HepG2 (cell line): ENCODE data around the gene TARBP2. TPM values are rescaled to one million over a fixed set of nuclear protein-coding genes. Genes with fewer than 3 reads are reported as not detected.

ENCODE experiments used
- CHD2 ChIP-seq: IDR thresholded peaks from 2 replicates; pipeline ENCODE4 v1.6.1; 2011; ENCODE audit warnings: low read depth, low read length, improper control_type of control experiment
- HMG20A ChIP-seq: IDR thresholded peaks from 2 replicates; pipeline ENCODE4 v1.6.1; 2016; ENCODE audit warnings: borderline replicate concordance
- KDM3A ChIP-seq: IDR thresholded peaks from 2 replicates; pipeline ENCODE4 v1.6.1; 2018; ENCODE audit warnings: low read depth, missing compliant biosample characterization
- NBN ChIP-seq: fragments of 450-650 bp; conservative IDR thresholded peaks from 2 replicates; pipeline ENCODE4 v1.6.1; 2017
- ZBED4 ChIP-seq: sonication (generic); formaldehyde crosslinking; IDR thresholded peaks from 2 replicates; pipeline ENCODE4 v1.4.0; 2020; ENCODE audit warnings: missing genetic modification reagents, borderline replicate concordance
- ZNF318 ChIP-seq: sonication (generic); formaldehyde crosslinking; IDR thresholded peaks from 2 replicates; pipeline ENCODE4 v1.4.0; 2020; ENCODE audit warnings: mild to moderate bottlenecking, missing genetic modification reagents
- ZNF343 ChIP-seq: sonication (generic); formaldehyde crosslinking; IDR thresholded peaks from 2 replicates; pipeline ENCODE4 v1.4.0; 2020; ENCODE audit warnings: mild to moderate bottlenecking, missing genetic modification reagents
- ZNF407 ChIP-seq: sonication (generic); formaldehyde crosslinking; IDR thresholded peaks from one replicate; pipeline ENCODE4 v1.5.1; 2020; ENCODE audit warnings: mild to moderate bottlenecking, missing genetic modification reagents; ENCODE audit errors: not compliant biosample characterization
- polyA plus RNA-seq, 8 experiments: library from polyadenylated mRNA; depleted of rRNA in 3 of 8; stranded (reverse) in 7 of 8; unstranded in 1 of 8; fragments of >200 nt; fragmentation: Illumina TruSeq in 4 of 8; extraction: Trizol in 4 of 8; gene quantifications; 2 replicates each; pipeline versions ENCODE4 v1.2.1 to v1.2.3, GENCODE V29; 2011 to 2016; ENCODE audit warnings: low read depth in 4 of 8, missing spikeins in 1 of 8, mixed read lengths in 1 of 8; ENCODE audit not compliant: insufficient read depth in 1 of 8
- total RNA-seq, 5 experiments: library from RNA; depleted of rRNA; stranded (reverse); fragments of >200 nt; fragmentation: Illumina TruSeq; extraction: Trizol; gene quantifications; 2 replicates each; pipeline ENCODE4 v1.2.3, GENCODE V29; 2016; ENCODE audit warnings: low read depth in 1 of 5

Gene TARBP2
- total and polyA plus RNA-seq, 2 of the 13 experiments (the other 11 are each of a cell fraction or from before 2014, with no cell fraction given), result 47.0 to 55.5 TPM

GRCh38 chr12:53508534-53509170 lies 7.6 kb downstream of the TARBP2 start (continued):
- TF ChIP-seq ZBED4 (CRISPR knock-in tag) (no peak), ZNF318 (CRISPR knock-in tag) (no peak), KDM3A (CRISPR knock-in tag) (no peak), CHD2 (no peak), ZNF407 (CRISPR knock-in tag) (no peak), NBN (no peak), ZNF343 (CRISPR knock-in tag) (no peak), HMG20A (no peak)
